Measurements from ENCODE around the gene SC5D. TPM values are rescaled to one million over a fixed set of nuclear protein-coding genes. Genes with fewer than 3 reads are reported as not detected.

Gene SC5D
- total RNA-seq, 1 experiment from 2014 or later, result 79.2 TPM

DNA sequence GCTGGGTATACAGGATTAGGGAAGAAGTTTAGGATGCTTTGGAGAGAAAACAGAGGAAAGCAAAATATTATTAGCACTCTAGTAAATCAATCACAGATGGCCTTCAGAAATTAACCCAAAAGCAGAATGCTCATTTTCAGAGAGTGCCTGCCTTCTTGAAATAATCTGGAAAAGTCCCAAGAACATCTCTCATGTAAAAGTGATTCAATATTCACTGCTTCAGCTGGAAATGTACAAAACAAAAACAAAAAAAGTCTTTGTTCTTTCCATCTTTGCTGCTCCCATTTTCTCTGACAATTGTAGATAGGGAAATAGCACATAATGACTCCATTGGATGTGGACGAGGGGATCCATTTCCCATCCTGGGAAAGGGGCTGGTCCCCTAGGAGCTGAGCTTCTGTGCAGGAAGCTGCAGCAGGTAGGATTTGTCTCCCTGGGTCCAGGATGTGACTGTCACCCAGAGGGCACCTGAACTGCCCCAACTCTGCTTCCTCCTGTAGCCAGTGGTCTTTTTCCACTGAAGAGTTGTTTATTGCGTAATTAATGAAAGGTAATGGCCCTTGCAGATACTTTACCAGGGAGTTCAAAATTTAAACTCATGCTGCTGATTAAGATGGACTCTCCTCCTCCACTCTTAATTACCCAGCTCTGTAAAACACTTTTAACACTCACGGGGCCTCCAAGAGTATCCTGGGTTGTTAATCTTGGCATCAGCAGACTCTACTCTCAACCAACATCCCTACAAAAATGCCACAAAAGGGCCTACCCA, 57.9 kb downstream of the SC5D start:
- Mint-ChIP-seq H3K4me3 (no peak overlapping the region), H3K27me3 (ENCODE audit: low read depth) (no peaks in the 10 kb centered on the region), H3K4me1 (peaks cover 17% of the 10 kb centered on the region), H3K27ac (no peak overlapping the region), H3K9me3 (no peaks in the 10 kb centered on the region), H3K36me3 (no peaks in the 10 kb centered on the region)
- POLR2A ChIA-PET, result interaction anchor here (0.7 kb wide), 1 partner anchor 79 kb away, joined by 3 read pairs; no protein-coding TSS in a partner anchor
- CTCF ChIA-PET, result interaction anchor here (0.6 kb wide), 1 partner anchor 74 kb away, joined by 3 read pairs; no protein-coding TSS in a partner anchor
- TF ChIP-seq, protein P1, sequence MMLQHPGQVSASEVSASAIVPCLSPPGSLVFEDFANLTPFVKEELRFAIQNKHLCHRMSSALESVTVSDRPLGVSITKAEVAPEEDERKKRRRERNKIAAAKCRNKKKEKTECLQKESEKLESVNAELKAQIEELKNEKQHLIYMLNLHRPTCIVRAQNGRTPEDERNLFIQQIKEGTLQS (CRISPR knock-in tag; conservative IDR thresholded peaks at IDR 0.05), result no peak
- TF ChIP-seq ZNF281 (CRISPR knock-in tag; IDR thresholded peaks at IDR 0.05), result no peak
- TF ChIP-seq NR3C1 (CRISPR knock-in tag; conservative IDR thresholded peaks at IDR 0.05; ENCODE audit: low read depth), result no peak
- no peak for TF ChIP-seq EMX1 (CRISPR knock-in tag; IDR thresholded peaks at IDR 0.05)
- no peak for TF ChIP-seq IRF2 (CRISPR knock-in tag; IDR thresholded peaks at IDR 0.05; ENCODE audit: borderline replicate concordance, low read depth)
- no peak for TF ChIP-seq CBFB (CRISPR knock-in tag; IDR thresholded peaks at IDR 0.05; ENCODE audit: low read depth)
- no peak for DNase-seq (ENCODE audit: low spot score)
- ATAC-seq, result no peak

DNA sequence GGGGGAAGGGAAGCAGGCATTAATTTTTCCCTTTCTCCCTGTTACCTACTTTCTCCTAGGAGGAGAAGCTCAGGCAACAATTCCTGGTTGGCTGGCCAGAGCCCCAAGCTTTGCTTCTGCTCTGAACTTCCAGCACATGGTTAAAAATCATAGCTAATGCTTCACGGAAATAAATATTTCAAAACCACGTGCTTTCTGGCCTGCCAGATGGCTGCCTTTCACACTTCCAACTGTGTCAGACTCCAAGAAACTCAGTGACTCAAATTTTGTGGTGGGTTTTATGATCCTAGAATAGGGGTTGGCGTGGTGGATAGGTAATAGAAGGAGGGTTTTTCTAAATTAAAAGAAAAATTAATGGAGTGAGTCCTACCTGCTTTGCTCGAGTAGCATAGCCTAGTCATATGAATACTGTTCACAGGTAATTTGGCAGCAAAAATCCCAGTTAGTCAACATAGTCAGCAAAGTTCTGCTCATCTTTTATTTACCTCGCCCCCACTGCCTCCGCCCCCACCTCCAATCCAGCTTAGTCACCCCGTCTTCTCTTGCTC, 58.6 kb downstream of the SC5D start:
- ChIA-PET POLR2A (interaction anchor here (0.7 kb wide), 1 partner anchor 78 kb away, joined by 3 read pairs; no protein-coding TSS in a partner anchor), CTCF (interaction anchor here (0.6 kb wide), 1 partner anchor 73 kb away, joined by 3 read pairs; no protein-coding TSS in a partner anchor)
- no peak for ATAC-seq

GRCh38 chr11:121352251-121352891, 59.8 kb downstream of the SC5D start:
- H3K9me3 Mint-ChIP-seq, result no peaks in the 10 kb centered on the region
- no peaks in the 10 kb centered on the region for H3K36me3 Mint-ChIP-seq
- no peak overlapping the region for H3K4me3 Mint-ChIP-seq
- H3K4me1 Mint-ChIP-seq, result peaks cover 17% of the 10 kb centered on the region
- ATAC-seq (no peak), DNase-seq (ENCODE audit: low spot score) (no peak)
- no peak overlapping the region for H3K27ac Mint-ChIP-seq
- H3K27me3 Mint-ChIP-seq (ENCODE audit: low read depth), result no peaks in the 10 kb centered on the region
- POLR2A ChIA-PET, result interaction anchor here (0.8 kb wide), 1 partner anchor 42 kb away, joined by 3 read pairs; no protein-coding TSS in a partner anchor
- CTCF ChIA-PET, result interaction anchor here (1.7 kb wide), 1 partner anchor 17 kb away, joined by 5 read pairs; no protein-coding TSS in a partner anchor
- TF ChIP-seq RELA (CRISPR knock-in tag; IDR thresholded peaks at IDR 0.05; ENCODE audit: borderline replicate concordance) (no peak), ZNF263 (CRISPR knock-in tag; IDR thresholded peaks at IDR 0.05; ENCODE audit: low read depth) (no peak), NR2C2 (CRISPR knock-in tag; IDR thresholded peaks at IDR 0.05) (no peak), GTF2I (CRISPR knock-in tag; conservative IDR thresholded peaks at IDR 0.05) (no peak), SP1 (CRISPR knock-in tag; conservative IDR thresholded peaks at IDR 0.05) (no peak), CBFB (CRISPR knock-in tag; IDR thresholded peaks at IDR 0.05; ENCODE audit: low read depth) (no peak), ZMAT4 (CRISPR knock-in tag; IDR thresholded peaks at IDR 0.05) (no peak), NR1H2 (CRISPR knock-in tag; IDR thresholded peaks at IDR 0.05) (no peak), EMX1 (CRISPR knock-in tag; IDR thresholded peaks at IDR 0.05) (no peak), ZNF219 (CRISPR knock-in tag; IDR thresholded peaks at IDR 0.05; ENCODE audit: borderline replicate concordance) (no peak), SMAD3 (CRISPR knock-in tag; IDR thresholded peaks at IDR 0.05; ENCODE audit: borderline replicate concordance) (no peak), FOXP1 (CRISPR knock-in tag; IDR thresholded peaks at IDR 0.05; ENCODE audit: borderline replicate concordance) (no peak)
- TF ChIP-seq, protein P2, sequence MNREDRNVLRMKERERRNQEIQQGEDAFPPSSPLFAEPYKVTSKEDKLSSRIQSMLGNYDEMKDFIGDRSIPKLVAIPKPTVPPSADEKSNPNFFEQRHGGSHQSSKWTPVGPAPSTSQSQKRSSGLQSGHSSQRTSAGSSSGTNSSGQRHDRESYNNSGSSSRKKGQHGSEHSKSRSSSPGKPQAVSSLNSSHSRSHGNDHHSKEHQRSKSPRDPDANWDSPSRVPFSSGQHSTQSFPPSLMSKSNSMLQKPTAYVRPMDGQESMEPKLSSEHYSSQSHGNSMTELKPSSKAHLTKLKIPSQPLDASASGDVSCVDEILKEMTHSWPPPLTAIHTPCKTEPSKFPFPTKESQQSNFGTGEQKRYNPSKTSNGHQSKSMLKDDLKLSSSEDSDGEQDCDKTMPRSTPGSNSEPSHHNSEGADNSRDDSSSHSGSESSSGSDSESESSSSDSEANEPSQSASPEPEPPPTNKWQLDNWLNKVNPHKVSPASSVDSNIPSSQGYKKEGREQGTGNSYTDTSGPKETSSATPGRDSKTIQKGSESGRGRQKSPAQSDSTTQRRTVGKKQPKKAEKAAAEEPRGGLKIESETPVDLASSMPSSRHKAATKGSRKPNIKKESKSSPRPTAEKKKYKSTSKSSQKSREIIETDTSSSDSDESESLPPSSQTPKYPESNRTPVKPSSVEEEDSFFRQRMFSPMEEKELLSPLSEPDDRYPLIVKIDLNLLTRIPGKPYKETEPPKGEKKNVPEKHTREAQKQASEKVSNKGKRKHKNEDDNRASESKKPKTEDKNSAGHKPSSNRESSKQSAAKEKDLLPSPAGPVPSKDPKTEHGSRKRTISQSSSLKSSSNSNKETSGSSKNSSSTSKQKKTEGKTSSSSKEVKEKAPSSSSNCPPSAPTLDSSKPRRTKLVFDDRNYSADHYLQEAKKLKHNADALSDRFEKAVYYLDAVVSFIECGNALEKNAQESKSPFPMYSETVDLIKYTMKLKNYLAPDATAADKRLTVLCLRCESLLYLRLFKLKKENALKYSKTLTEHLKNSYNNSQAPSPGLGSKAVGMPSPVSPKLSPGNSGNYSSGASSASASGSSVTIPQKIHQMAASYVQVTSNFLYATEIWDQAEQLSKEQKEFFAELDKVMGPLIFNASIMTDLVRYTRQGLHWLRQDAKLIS (CRISPR knock-in tag; IDR thresholded peaks at IDR 0.05; ENCODE audit: borderline replicate concordance), result no peak
- TF ChIP-seq, protein P3, sequence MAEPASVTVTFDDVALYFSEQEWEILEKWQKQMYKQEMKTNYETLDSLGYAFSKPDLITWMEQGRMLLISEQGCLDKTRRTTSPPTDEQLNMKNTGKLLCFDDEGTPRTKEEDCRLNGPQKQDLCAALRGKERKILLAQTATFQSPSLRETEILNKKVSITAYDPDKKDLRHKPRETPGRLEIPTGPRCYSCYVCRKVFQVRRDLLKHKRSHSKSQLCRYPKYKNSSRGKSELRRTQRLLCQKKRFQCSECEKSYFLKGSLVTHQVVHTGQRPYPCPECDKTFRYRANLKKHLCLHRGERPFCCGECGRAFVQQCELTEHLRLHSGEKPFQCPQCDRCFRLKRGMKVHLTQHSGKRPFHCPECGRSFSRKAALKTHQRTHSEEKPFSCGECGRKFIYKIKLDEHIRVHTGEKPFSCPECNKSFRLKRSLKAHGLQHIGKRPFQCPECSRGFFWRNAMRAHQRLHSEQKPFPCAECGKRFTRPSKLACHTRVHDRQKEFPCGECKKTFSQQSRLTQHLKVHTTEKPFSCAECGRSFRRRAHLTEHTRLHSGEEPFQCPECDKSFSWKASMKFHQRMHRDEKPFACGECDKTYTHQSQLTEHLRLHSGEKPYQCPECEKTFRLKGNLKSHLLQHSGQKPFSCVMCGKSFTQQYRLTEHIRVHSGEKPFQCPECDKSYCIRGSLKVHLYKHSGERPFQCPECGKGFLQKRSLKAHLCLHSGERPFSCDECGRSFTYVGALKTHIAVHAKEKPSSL (CRISPR knock-in tag; conservative IDR thresholded peaks at IDR 0.05), result no peak

More for the DNA sequence above, 58.6 kb downstream of the SC5D start:
- Mint-ChIP-seq H3K4me1 (peaks cover 17% of the 10 kb centered on the region), H3K36me3 (no peaks in the 10 kb centered on the region), H3K9me3 (no peaks in the 10 kb centered on the region), H3K27me3 (ENCODE audit: low read depth) (no peaks in the 10 kb centered on the region), H3K27ac (no peak overlapping the region), H3K4me3 (no peak overlapping the region)
- TF ChIP-seq SMAD3 (CRISPR knock-in tag; IDR thresholded peaks at IDR 0.05; ENCODE audit: borderline replicate concordance) (no peak), ZNF219 (CRISPR knock-in tag; IDR thresholded peaks at IDR 0.05; ENCODE audit: borderline replicate concordance) (no peak), ETV6 (CRISPR knock-in tag; IDR thresholded peaks at IDR 0.05) (no peak), ZNF423 (CRISPR knock-in tag; IDR thresholded peaks at IDR 0.05) (no peak), SMAD4 (CRISPR knock-in tag; IDR thresholded peaks at IDR 0.05) (no peak)
- DNase-seq (ENCODE audit: low spot score), result no peak
